Activated naive CD8-positive, alpha-beta T cell treated with anti-CD3 and anti-CD28 coated beads, Interleukin-2, amount 10 ng/mL, durations not matched to agents 7 days and 5 days (primary cell): ENCODE results near the gene MFGE8. TPM values are rescaled to one million over a fixed set of nuclear protein-coding genes. Genes with fewer than 3 reads are reported as not detected.
"Not testable (repeated sequence)": the region's sequence is repeated elsewhere in the genome, so short reads cannot be mapped to it uniquely, and the experiment has no call there.

Experiments
- ATAC-seq: fragments of 150-1000 bp; cut with Tn5 transposase; one replicate; pipeline ENCODE4 v1.10.0; 2021; ENCODE audit warnings: low read depth, moderate library complexity
- POLR2A ChIA-PET: fragments of 350-600 bp; sonication (Branson Sonifier 250); formaldehyde crosslinking; loops from one replicate; lab custom pipeline; 2021; ENCODE audit warnings: antibody characterized with exemption; lab: Charles Lee
- DNase-seq: peaks from one replicate; pipeline ENCODE4 v3.0.0; 2021
- H3K27ac Mint-ChIP-seq: one replicate; pipeline ENCODE4 v1.8.0; 2022; ENCODE audit warnings: mild to moderate bottlenecking, mixed read lengths
- H3K27me3 Mint-ChIP-seq: one replicate; pipeline ENCODE4 v1.8.0; 2022; ENCODE audit warnings: mild to moderate bottlenecking, moderate library complexity, mixed read lengths
- H3K36me3 Mint-ChIP-seq: one replicate; pipeline ENCODE4 v1.8.0; 2021; ENCODE audit warnings: mild to moderate bottlenecking, mixed read lengths
- H3K4me1 Mint-ChIP-seq: one replicate; pipeline ENCODE4 v1.8.0; 2021; ENCODE audit warnings: mixed read lengths
- H3K4me3 Mint-ChIP-seq: one replicate; pipeline ENCODE4 v1.8.0; 2022; ENCODE audit warnings: mild to moderate bottlenecking, moderate library complexity, mixed read lengths
- H3K9me3 Mint-ChIP-seq: one replicate; pipeline ENCODE4 v1.8.0; 2021; ENCODE audit warnings: mixed read lengths
- total RNA-seq, 2 experiments: library from RNA; stranded (reverse); gene quantifications; one replicate each; pipeline ENCODE4 v1.2.3, GENCODE V29; 2021

MFGE8 gene
- total RNA-seq, 2 experiments from 2014 or later, result 94.7 to 100 TPM

DNA sequence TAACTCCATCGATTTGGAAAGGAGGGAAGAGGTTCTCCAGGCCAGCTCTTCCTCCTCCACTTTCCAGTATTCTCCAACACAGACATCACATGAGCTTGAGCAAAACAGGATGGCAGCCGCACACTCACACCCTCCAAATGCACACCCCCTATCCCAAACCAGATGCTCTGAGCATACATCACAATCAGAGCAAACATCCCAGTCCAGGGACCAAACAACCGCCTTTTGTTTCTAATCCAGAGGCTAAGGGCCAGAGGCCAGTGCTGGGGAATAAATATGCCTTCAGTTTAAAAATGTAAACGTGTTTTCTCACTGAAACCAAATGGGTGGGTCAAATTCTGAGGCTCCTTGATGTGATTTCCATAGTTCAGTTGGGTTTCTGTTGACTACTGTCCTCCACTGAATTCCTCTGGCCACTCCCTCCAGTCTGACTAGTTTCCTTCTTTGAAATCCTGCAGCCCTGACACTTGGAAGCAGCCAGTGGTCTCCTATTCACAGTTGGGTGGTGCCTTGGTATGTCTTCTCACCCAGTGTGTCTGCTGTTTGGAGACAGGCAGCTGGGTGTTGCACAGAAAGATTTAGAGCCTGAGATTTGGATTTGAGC, 19.2 kb upstream of the MFGE8 start:
- Mint-ChIP-seq H3K27ac (no peak overlapping the region), H3K9me3 (peaks cover 5% of the 10 kb centered on the region), H3K4me3 (no peak overlapping the region), H3K27me3 (peaks cover 23% of the 10 kb centered on the region), H3K4me1 (no peaks in the 10 kb centered on the region), H3K36me3 (peaks cover 2% of the 10 kb centered on the region)
- POLR2A ChIA-PET, result no interaction called here
- DNase-seq (no peak), ATAC-seq (no peak)

DNA sequence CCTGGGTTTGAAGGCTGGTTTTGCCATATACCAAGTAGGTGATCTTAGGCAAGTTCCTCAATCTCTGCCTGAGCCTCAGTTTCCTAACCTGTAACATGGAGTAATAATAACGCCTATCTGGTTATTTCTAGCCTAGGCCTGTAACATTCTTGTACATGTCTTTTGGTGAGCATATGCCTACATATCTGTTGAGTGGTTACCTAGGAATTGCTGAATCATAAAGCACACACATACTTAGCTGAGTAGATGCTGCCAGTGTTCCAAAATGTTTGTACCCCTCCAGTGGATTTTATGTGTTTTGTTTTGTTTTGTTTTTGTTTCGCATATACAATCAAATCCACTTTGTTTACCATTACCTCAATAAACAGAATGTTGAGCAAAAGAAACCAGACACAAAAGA, 17.4 kb upstream of the MFGE8 start:
- Mint-ChIP-seq H3K27me3 (peaks cover 20% of the 10 kb centered on the region), H3K9me3 (peaks cover 8% of the 10 kb centered on the region), H3K4me1 (no peaks in the 10 kb centered on the region), H3K27ac (no peak overlapping the region), H3K4me3 (no peak overlapping the region), H3K36me3 (no peaks in the 10 kb centered on the region)
- DNase-seq, result no peak
- POLR2A ChIA-PET, result no interaction called here
- no peak for ATAC-seq

GRCh38 chr15:88929358-88930098, 16.3 kb upstream of the MFGE8 start:
- POLR2A ChIA-PET, result not testable (repeated sequence)

DNA sequence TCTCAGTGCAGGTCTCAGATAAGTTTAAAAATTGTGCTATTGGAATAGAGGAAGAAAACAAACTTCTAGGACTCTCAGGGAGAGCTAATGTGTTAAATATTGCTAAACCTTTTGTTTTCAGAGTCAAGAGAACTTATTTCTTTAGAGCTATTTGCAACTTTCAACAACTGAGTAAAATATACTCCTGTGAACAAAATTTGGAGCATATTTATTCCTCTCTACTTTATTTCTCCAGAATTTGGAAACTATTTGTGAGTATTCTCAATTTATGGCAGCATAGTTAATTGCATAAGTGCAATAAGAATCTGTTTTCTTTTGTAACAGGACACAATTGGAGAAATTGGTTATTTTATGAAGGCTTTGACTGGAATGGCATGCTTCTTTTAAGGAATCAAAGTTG, 15.0 kb upstream of the MFGE8 start:
- H3K4me1 Mint-ChIP-seq, H3K9me3 Mint-ChIP-seq, H3K27ac Mint-ChIP-seq, DNase-seq, ATAC-seq, H3K4me3 Mint-ChIP-seq, POLR2A ChIA-PET, H3K36me3 Mint-ChIP-seq: not testable (repeated sequence)
- H3K27me3 Mint-ChIP-seq, result peaks cover 19% of the 10 kb centered on the region

More at GRCh38 chr15:88929358-88930098, 16.3 kb upstream of the MFGE8 start:
- H3K4me3 Mint-ChIP-seq, H3K4me1 Mint-ChIP-seq, H3K27ac Mint-ChIP-seq, H3K9me3 Mint-ChIP-seq, H3K36me3 Mint-ChIP-seq, DNase-seq, ATAC-seq: not testable (repeated sequence)
- peaks cover 18% of the 10 kb centered on the region for H3K27me3 Mint-ChIP-seq

DNA sequence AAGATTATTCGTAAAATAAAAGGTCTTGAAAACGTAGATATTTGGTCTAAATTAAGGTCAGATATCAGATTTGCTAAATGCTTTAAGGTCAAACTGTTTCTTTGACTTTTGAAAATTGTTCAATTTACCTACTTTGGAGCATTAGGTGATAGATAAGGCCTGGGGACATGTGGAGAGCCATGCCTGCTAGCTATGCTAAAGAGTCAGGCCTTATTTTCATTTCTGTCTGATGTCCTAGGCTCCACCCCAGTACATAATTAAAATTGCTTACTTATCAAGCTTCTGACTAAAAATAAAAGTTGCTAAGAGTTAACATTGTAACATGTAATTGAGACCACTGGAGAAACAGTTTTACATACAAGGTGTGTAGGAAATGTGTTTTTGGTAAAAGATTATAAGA, 12.5 kb upstream of the MFGE8 start:
- H3K36me3 Mint-ChIP-seq, H3K9me3 Mint-ChIP-seq, POLR2A ChIA-PET, H3K4me1 Mint-ChIP-seq, H3K4me3 Mint-ChIP-seq, ATAC-seq, H3K27ac Mint-ChIP-seq, DNase-seq: not testable (repeated sequence)
- H3K27me3 Mint-ChIP-seq, result peaks cover 15% of the 10 kb centered on the region

GRCh38 chr15:88920892-88921435, 7.8 kb upstream of the MFGE8 start:
- DNase-seq, H3K27ac Mint-ChIP-seq: not testable (repeated sequence)

DNA sequence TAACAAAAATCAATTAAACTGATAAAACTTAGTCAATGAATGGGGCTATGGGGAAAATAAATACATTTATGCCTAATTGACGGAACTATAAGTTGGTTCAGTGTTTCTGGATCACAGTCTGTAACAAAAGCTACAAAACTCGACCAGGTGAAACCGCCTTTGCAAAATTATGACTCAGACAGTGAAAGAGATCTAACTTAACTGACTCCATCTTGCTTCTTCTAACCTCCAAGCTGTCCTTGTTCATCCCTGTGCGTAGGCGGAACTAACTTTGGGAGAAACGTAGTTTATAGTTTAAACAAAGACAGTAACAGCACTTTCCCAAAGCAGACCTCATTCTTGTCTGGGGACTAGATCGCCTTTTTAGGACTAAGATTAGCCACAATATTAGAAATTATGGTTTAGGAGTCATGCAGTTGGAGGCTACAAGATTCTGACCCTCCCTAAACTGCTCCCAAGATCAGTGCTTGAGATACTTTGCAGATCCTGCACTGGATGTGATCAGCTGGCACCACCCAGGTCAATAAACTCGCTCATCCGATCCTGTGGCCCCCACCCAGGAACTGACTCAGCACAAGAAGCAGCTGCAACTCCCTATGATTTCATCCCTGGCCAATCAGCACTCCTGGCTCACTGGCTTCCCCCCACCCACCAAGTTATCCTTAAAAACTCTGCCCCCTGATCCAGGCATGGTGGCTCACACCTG, 7.2 kb upstream of the MFGE8 start:
- no peak for DNase-seq
- Mint-ChIP-seq H3K4me3 (no peak overlapping the region), H3K27ac (no peak overlapping the region), H3K4me1 (peaks cover 6% of the 10 kb centered on the region), H3K27me3 (peaks cover 18% of the 10 kb centered on the region), H3K36me3 (no peaks in the 10 kb centered on the region), H3K9me3 (no peaks in the 10 kb centered on the region)
- POLR2A ChIA-PET, result no interaction called here
- ATAC-seq, result no peak

More at GRCh38 chr15:88920892-88921435, 7.8 kb upstream of the MFGE8 start:
- H3K9me3 Mint-ChIP-seq, ATAC-seq, H3K36me3 Mint-ChIP-seq, H3K4me3 Mint-ChIP-seq, POLR2A ChIA-PET, H3K4me1 Mint-ChIP-seq: not testable (repeated sequence)
- peaks cover 18% of the 10 kb centered on the region for H3K27me3 Mint-ChIP-seq

DNA sequence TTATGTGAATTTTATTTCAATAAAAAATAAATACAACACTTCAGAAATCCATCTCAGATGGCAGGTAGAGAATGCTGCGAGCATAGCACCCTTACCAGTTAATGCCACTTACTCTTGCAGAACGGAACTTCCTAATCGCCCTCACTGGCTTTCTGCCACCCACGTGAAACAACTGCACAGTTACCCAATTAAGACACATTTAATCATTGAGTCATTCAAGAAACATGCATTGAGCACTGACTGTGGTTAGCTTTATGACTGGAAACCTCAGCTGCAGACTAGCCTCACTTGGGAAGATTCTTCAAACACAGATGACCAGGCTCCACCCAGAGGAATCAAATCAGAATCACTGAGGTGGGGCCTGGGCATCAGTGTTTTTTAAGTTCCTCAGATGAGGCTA, 5.6 kb upstream of the MFGE8 start:
- peaks cover 6% of the 10 kb centered on the region for H3K4me1 Mint-ChIP-seq

DNA sequence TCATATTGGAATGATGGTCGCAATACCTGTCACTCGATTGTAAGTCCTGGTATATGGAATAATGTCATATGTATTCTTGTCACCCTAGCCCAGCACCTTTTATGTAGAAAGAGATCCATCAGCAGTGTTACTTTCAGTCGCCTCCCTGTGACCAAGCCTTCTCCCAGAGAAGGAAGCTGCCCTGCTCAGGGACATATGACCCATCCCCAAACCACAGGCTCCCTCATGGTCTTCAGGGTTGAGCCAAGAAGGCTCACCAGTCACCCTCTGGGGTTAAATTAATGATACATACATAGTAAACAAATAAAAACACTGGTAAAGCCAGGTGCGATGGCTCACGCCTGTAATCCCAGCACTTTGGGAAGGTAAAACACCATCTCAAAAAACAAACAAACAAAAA, 4.6 kb upstream of the MFGE8 start:
- POLR2A ChIA-PET, result no interaction called here
- H3K9me3 Mint-ChIP-seq, result no peaks in the 10 kb centered on the region
- H3K4me3 Mint-ChIP-seq, result no peak overlapping the region
- H3K36me3 Mint-ChIP-seq, result no peaks in the 10 kb centered on the region
- H3K4me1 Mint-ChIP-seq, result peaks cover 10% of the 10 kb centered on the region
- no peak overlapping the region for H3K27ac Mint-ChIP-seq
- ATAC-seq (no peak), DNase-seq (no peak)
- peaks cover 14% of the 10 kb centered on the region for H3K27me3 Mint-ChIP-seq

More for the DNA sequence above, 5.6 kb upstream of the MFGE8 start:
- no peak for ATAC-seq
- no peak overlapping the region for H3K27ac Mint-ChIP-seq
- H3K27me3 Mint-ChIP-seq, result peaks cover 15% of the 10 kb centered on the region
- no peak overlapping the region for H3K4me3 Mint-ChIP-seq
- no peaks in the 10 kb centered on the region for H3K36me3 Mint-ChIP-seq
- POLR2A ChIA-PET, result no interaction called here
- no peaks in the 10 kb centered on the region for H3K9me3 Mint-ChIP-seq
- DNase-seq, result no peak

GRCh38 chr15:88915354-88915753, 2.2 kb upstream of the MFGE8 start:
- H3K27ac Mint-ChIP-seq, result no peak overlapping the region
- ATAC-seq (no peak), DNase-seq (no peak)
- POLR2A ChIA-PET, result no interaction called here
- H3K27me3 Mint-ChIP-seq, result peaks cover 12% of the 10 kb centered on the region
- no peaks in the 10 kb centered on the region for H3K9me3 Mint-ChIP-seq
- no peak overlapping the region for H3K4me3 Mint-ChIP-seq
- peaks cover 16% of the 10 kb centered on the region for H3K4me1 Mint-ChIP-seq
- H3K36me3 Mint-ChIP-seq, result no peaks in the 10 kb centered on the region

DNA sequence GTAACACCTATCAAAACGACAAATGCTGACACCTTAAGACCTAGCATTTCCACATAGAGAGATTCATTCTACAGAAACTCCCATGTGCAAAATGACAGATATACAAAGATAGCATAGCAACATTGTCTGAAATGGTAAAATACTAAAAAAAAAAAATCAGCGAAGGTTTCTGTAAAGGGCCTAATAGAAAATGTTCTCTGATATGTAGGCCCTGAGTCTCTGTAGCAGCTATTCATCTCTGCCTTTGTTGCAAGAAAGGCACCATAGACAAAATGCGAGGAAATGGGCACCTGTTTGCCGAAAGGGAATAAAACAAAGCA, 631 bp upstream of the MFGE8 start:
- Mint-ChIP-seq H3K27me3 (peaks cover 9% of the 10 kb centered on the region), H3K36me3 (peaks cover 2% of the 10 kb centered on the region), H3K9me3 (no peaks in the 10 kb centered on the region), H3K4me1 (peaks cover 14% of the 10 kb centered on the region), H3K27ac (peak overlapping the region; percentile 92), H3K4me3 (peak overlapping the region; percentile 96)
- POLR2A ChIA-PET, result interaction anchor here (1.2 to 3.5 kb wide), 2 partner anchors 9 to 11 kb away, joined by 6 to 9 read pairs; no protein-coding TSS in a partner anchor
- ATAC-seq (no peak), DNase-seq (no peak)

DNA sequence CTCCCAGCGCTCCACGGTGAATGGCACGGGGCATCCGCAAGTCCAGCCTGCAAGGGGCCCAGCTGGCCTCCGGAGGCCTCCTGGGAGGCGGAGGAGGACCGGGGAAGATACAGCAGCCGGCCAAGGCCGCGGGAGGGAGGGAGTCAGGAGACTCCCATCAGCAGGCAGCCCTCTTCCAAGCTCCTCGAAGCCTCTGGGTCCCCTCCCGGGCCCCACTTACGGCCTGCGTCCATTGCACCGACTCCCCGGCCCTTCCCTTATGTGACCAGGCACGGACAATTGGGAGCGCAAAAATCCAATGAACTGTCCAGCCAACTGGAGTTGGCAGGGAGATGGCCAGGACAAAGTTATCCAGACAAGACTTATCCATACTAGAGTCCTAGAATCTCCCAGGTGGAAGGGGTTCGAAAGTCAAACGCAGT, 668 bp downstream of the MFGE8 start:
- peak overlapping the region; percentile 58 for H3K27ac Mint-ChIP-seq
- no peak for ATAC-seq
- peak overlapping the region; percentile 96 for H3K4me3 Mint-ChIP-seq

GRCh38 chr15:88911766-88912118, 1.4 kb downstream of the MFGE8 start:
- Mint-ChIP-seq H3K4me3 (peak overlapping the region; percentile 96), H3K27me3 (peaks cover 2% of the 10 kb centered on the region), H3K36me3 (peaks cover 2% of the 10 kb centered on the region), H3K9me3 (no peaks in the 10 kb centered on the region), H3K27ac (no peak overlapping the region), H3K4me1 (peaks cover 11% of the 10 kb centered on the region)
- ATAC-seq (no peak), DNase-seq (no peak)
- POLR2A ChIA-PET, result interaction anchor here (0.7 to 3.5 kb wide), 4 partner anchors 9 to 423 kb away, joined by 3 to 9 read pairs (median 3); partner anchors contain the start of genes ABHD2, ISG20 and POLG

More for the DNA sequence above, 668 bp downstream of the MFGE8 start:
- POLR2A ChIA-PET, result interaction anchor here (1.1 to 3.5 kb wide), 2 partner anchors 10 to 274 kb away, joined by 3 to 9 read pairs; partner anchors contain the start of gene ISG20
- no peak for DNase-seq
- H3K36me3 Mint-ChIP-seq, result peaks cover 2% of the 10 kb centered on the region
- H3K4me1 Mint-ChIP-seq, result peaks cover 11% of the 10 kb centered on the region
- H3K9me3 Mint-ChIP-seq, result no peaks in the 10 kb centered on the region
- peaks cover 6% of the 10 kb centered on the region for H3K27me3 Mint-ChIP-seq
